ENCODE results near the gene ASPHD2.

ASPHD2 gene

GRCh38 chr22:26428515-26429457 lies at the start of gene ASPHD2:
Gene ASPHD2 (plus strand): TSS chr22:26429260. CDS start chr22:26433616, 4,356 bp downstream.
- peaks cover 0 to under 1% (median 0%) of the 10 kb centered on the region in 5 donors for H3K9me3 ChIP-seq (ENCODE audit: control insufficient read depth in 5 of 5, low read length in 5 of 5)
- peak within 1 kb of the TSS; percentile 5 to 67 (median 48) for H3K9ac ChIP-seq (ENCODE audit: low read length in 5 of 5)
- peaks cover 0 to 14% (median 9%) of the 10 kb centered on the region in 5 donors for H3K27me3 ChIP-seq (ENCODE audit: control insufficient read depth in 5 of 5, insufficient read depth in 4 of 5, low read length in 5 of 5)
- H3K4me1 ChIP-seq (ENCODE audit: control insufficient read depth in 5 of 5, insufficient read depth in 5 of 5, low read length in 5 of 5), result peaks cover 0 to 17% (median 12%) of the 10 kb centered on the region in 5 donors
- peak within 1 kb of the TSS; percentile 50 for H3K27ac ChIP-seq (ENCODE audit: low read depth, low read length)
- peak within 1 kb of the TSS; percentile 69 to 94 (median 83) for H3K4me3 ChIP-seq (ENCODE audit: low read depth in 1 of 5, low read length in 5 of 5)
- H3K36me3 ChIP-seq (ENCODE audit: control insufficient read depth in 5 of 5, insufficient read depth in 5 of 5, low read length in 5 of 5), result peaks cover 0 to 3% (median 0%) of the 10 kb centered on the region in 5 donors

- Histone ChIP-seq H3K4me1 (ENCODE audit: control insufficient read depth in 5 of 5, insufficient read depth in 5 of 5, low read length in 5 of 5) (no peaks in the 10 kb centered on the region), H3K27me3 (ENCODE audit: control insufficient read depth in 5 of 5, insufficient read depth in 4 of 5, low read length in 5 of 5) (peaks cover 7 to 37% (median 17%) of the 10 kb centered on the region in 5 donors), H3K36me3 (ENCODE audit: control insufficient read depth in 5 of 5, insufficient read depth in 5 of 5, low read length in 5 of 5) (no peaks in the 10 kb centered on the region), H3K9ac (ENCODE audit: low read length in 5 of 5) (no peak overlapping the region), H3K27ac (ENCODE audit: low read depth, low read length) (no peak overlapping the region), H3K4me3 (ENCODE audit: low read depth in 1 of 5, low read length in 5 of 5) (no peak overlapping the region), H3K9me3 (ENCODE audit: control insufficient read depth in 5 of 5, low read length in 5 of 5) (peaks cover 0 to 3% (median 0%) of the 10 kb centered on the region in 5 donors)
Observed at GRCh38 chr22:26380072-26380830, 48.8 kb upstream of the ASPHD2 start.

DNA sequence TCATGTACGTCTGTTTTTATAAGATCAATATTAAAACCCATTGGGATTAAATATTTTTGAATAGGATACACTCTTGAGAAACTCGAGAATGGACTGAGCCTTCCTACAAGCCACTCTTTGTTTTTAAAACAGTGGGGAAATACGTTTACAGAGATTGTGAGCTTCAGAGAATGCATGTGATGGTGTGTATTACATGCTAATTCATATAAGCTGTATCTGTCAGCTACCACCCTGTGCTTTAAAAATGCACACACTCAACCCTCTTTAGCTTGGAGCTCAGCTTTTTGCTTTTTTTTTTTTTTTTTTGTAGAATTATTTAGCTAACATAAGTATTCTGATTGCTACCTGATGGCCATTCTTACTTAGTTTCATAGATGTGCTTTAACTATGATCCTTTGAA lies 46.3 kb upstream of the ASPHD2 start:
- no peak overlapping the region for H3K9ac ChIP-seq (ENCODE audit: low read length in 5 of 5)
- peaks cover 5 to 27% (median 7%) of the 10 kb centered on the region in 5 donors for H3K27me3 ChIP-seq (ENCODE audit: control insufficient read depth in 5 of 5, insufficient read depth in 4 of 5, low read length in 5 of 5)
- H3K27ac ChIP-seq (ENCODE audit: low read depth, low read length), result no peak overlapping the region
- H3K36me3 ChIP-seq (ENCODE audit: control insufficient read depth in 5 of 5, insufficient read depth in 5 of 5, low read length in 5 of 5), result no peaks in the 10 kb centered on the region
- no peaks in the 10 kb centered on the region for H3K4me1 ChIP-seq (ENCODE audit: control insufficient read depth in 5 of 5, insufficient read depth in 5 of 5, low read length in 5 of 5)
- H3K4me3 ChIP-seq (ENCODE audit: low read depth in 1 of 5, low read length in 5 of 5), result no peak overlapping the region
- H3K9me3 ChIP-seq (ENCODE audit: control insufficient read depth in 5 of 5, low read length in 5 of 5), result peaks cover 0 to 3% (median 0%) of the 10 kb centered on the region in 5 donors

DNA sequence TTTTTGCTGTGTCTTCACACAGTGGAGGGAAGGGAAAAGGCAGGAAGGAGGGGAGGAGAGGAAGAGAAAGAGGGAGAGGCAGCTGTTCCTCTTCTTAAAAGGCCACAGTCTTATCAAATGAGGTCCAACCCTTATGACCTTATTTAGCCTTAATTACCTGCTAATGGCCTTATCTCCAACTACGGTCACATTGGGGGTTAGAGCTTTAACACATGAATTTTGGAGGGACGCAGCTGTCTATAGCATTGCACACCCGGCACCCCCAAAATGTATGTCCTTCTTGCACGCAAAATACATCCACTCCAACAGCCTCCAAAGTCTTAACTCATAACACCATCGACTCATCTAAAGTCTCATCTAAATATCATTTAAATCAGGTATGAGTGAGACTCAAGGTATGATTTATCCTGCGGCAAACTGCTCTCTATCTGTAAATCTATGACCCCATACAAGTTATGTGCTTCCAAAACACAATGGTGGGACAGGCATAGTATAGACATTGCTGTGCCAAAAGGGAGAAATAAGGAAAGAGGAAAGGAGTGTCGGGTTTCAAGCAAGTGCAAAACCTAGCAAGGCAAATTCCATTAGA lies 45.0 kb upstream of the ASPHD2 start:
- no peak overlapping the region for H3K4me3 ChIP-seq (ENCODE audit: low read depth in 1 of 5, low read length in 5 of 5)
- no peaks in the 10 kb centered on the region for H3K36me3 ChIP-seq (ENCODE audit: control insufficient read depth in 5 of 5, insufficient read depth in 5 of 5, low read length in 5 of 5)
- H3K9me3 ChIP-seq (ENCODE audit: control insufficient read depth in 5 of 5, low read length in 5 of 5), result peaks cover 0 to 2% (median 0%) of the 10 kb centered on the region in 5 donors
- no peak overlapping the region for H3K9ac ChIP-seq (ENCODE audit: low read length in 5 of 5)
- peaks cover 6 to 27% (median 9%) of the 10 kb centered on the region in 5 donors for H3K27me3 ChIP-seq (ENCODE audit: control insufficient read depth in 5 of 5, insufficient read depth in 4 of 5, low read length in 5 of 5)
- no peak overlapping the region for H3K27ac ChIP-seq (ENCODE audit: low read depth, low read length)
- H3K4me1 ChIP-seq (ENCODE audit: control insufficient read depth in 5 of 5, insufficient read depth in 5 of 5, low read length in 5 of 5), result no peaks in the 10 kb centered on the region

DNA sequence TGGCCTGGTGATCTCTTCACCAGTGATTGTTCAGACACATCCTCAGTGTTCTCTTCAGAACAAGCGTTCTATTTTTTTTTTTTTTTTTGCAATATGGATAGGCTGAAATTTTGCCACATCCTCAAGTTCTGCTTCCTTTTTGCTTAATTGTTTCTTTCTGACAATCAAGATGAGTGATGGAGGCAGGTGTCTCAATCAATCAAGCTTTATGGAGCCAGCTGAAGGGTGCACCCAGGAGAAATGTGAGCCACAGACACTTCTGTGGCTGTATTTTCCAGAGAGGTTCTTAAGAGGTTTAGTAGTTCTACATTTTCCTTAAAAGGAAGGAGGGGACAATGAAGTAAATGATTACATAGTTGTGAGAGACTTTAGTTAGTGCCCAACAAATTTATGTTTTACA lies 43.9 kb upstream of the ASPHD2 start:
- Histone ChIP-seq H3K27ac (ENCODE audit: low read depth, low read length) (no peak overlapping the region), H3K4me1 (ENCODE audit: control insufficient read depth in 5 of 5, insufficient read depth in 5 of 5, low read length in 5 of 5) (no peaks in the 10 kb centered on the region), H3K36me3 (ENCODE audit: control insufficient read depth in 5 of 5, insufficient read depth in 5 of 5, low read length in 5 of 5) (no peaks in the 10 kb centered on the region), H3K9me3 (ENCODE audit: control insufficient read depth in 5 of 5, low read length in 5 of 5) (no peaks in the 10 kb centered on the region), H3K9ac (ENCODE audit: low read length in 5 of 5) (no peak overlapping the region), H3K4me3 (ENCODE audit: low read depth in 1 of 5, low read length in 5 of 5) (no peak overlapping the region), H3K27me3 (ENCODE audit: control insufficient read depth in 5 of 5, insufficient read depth in 4 of 5, low read length in 5 of 5) (peaks cover 4 to 22% (median 7%) of the 10 kb centered on the region in 5 donors)

- H3K9ac ChIP-seq (ENCODE audit: low read length in 5 of 5), result no peak overlapping the region
- no peaks in the 10 kb centered on the region for H3K36me3 ChIP-seq (ENCODE audit: control insufficient read depth in 5 of 5, insufficient read depth in 5 of 5, low read length in 5 of 5)
- H3K4me3 ChIP-seq (ENCODE audit: low read depth in 1 of 5, low read length in 5 of 5), result no peak overlapping the region
- no peaks in the 10 kb centered on the region for H3K9me3 ChIP-seq (ENCODE audit: control insufficient read depth in 5 of 5, low read length in 5 of 5)
- H3K27me3 ChIP-seq (ENCODE audit: control insufficient read depth in 5 of 5, insufficient read depth in 4 of 5, low read length in 5 of 5), result peaks cover 4 to 15% (median 8%) of the 10 kb centered on the region in 5 donors
- no peak overlapping the region for H3K27ac ChIP-seq (ENCODE audit: low read depth, low read length)
- no peaks in the 10 kb centered on the region for H3K4me1 ChIP-seq (ENCODE audit: control insufficient read depth in 5 of 5, insufficient read depth in 5 of 5, low read length in 5 of 5)
Observed at GRCh38 chr22:26389125-26389524, 39.9 kb upstream of the ASPHD2 start.

- Histone ChIP-seq H3K4me3 (ENCODE audit: low read depth in 1 of 5, low read length in 5 of 5) (no peak overlapping the region), H3K9me3 (ENCODE audit: control insufficient read depth in 5 of 5, low read length in 5 of 5) (no peaks in the 10 kb centered on the region), H3K4me1 (ENCODE audit: control insufficient read depth in 5 of 5, insufficient read depth in 5 of 5, low read length in 5 of 5) (no peaks in the 10 kb centered on the region), H3K27me3 (ENCODE audit: control insufficient read depth in 5 of 5, insufficient read depth in 4 of 5, low read length in 5 of 5) (peaks cover 0 to 19% (median 6%) of the 10 kb centered on the region in 5 donors), H3K9ac (ENCODE audit: low read length in 5 of 5) (no peak overlapping the region), H3K27ac (ENCODE audit: low read depth, low read length) (no peak overlapping the region), H3K36me3 (ENCODE audit: control insufficient read depth in 5 of 5, insufficient read depth in 5 of 5, low read length in 5 of 5) (no peaks in the 10 kb centered on the region)
Observed at GRCh38 chr22:26391091-26391490, 38.0 kb upstream of the ASPHD2 start.

- Histone ChIP-seq H3K27me3 (ENCODE audit: control insufficient read depth in 5 of 5, insufficient read depth in 4 of 5, low read length in 5 of 5) (peaks cover 0 to 16% (median 6%) of the 10 kb centered on the region in 5 donors), H3K4me3 (ENCODE audit: low read depth in 1 of 5, low read length in 5 of 5) (no peak overlapping the region), H3K9me3 (ENCODE audit: control insufficient read depth in 5 of 5, low read length in 5 of 5) (no peaks in the 10 kb centered on the region), H3K27ac (ENCODE audit: low read depth, low read length) (no peak overlapping the region), H3K9ac (ENCODE audit: low read length in 5 of 5) (no peak overlapping the region), H3K4me1 (ENCODE audit: control insufficient read depth in 5 of 5, insufficient read depth in 5 of 5, low read length in 5 of 5) (no peaks in the 10 kb centered on the region), H3K36me3 (ENCODE audit: control insufficient read depth in 5 of 5, insufficient read depth in 5 of 5, low read length in 5 of 5) (no peaks in the 10 kb centered on the region)
Observed at GRCh38 chr22:26391623-26392022, 37.4 kb upstream of the ASPHD2 start.

DNA sequence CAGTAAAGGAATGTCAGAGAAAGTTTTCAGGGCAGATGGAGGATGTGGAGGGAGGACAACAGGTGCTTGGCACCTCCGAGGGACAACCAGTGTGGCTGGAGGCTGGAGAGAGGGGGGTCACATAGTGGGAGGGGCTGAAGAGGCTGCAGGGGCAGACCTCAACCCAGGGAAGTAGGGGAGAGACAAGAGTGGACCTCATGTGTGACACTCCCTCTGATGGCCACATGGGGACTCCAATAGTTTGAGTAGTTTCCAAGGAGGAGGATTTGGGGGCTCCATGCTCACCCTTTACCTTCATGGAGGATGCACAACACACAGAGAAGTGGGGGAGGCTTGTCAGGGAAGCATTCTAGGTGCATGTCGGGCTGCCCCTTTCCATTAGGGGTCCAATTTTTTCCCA lies 35.1 kb upstream of the ASPHD2 start:
- no peaks in the 10 kb centered on the region for H3K36me3 ChIP-seq (ENCODE audit: control insufficient read depth in 5 of 5, insufficient read depth in 5 of 5, low read length in 5 of 5)
- no peak overlapping the region for H3K27ac ChIP-seq (ENCODE audit: low read depth, low read length)
- H3K9ac ChIP-seq (ENCODE audit: low read length in 5 of 5), result no peak overlapping the region
- peaks cover 0 to 12% (median 5%) of the 10 kb centered on the region in 5 donors for H3K27me3 ChIP-seq (ENCODE audit: control insufficient read depth in 5 of 5, insufficient read depth in 4 of 5, low read length in 5 of 5)
- H3K4me1 ChIP-seq (ENCODE audit: control insufficient read depth in 5 of 5, insufficient read depth in 5 of 5, low read length in 5 of 5), result no peaks in the 10 kb centered on the region
- no peak overlapping the region for H3K4me3 ChIP-seq (ENCODE audit: low read depth in 1 of 5, low read length in 5 of 5)
- no peaks in the 10 kb centered on the region for H3K9me3 ChIP-seq (ENCODE audit: control insufficient read depth in 5 of 5, low read length in 5 of 5)
